Measurements from ENCODE around the gene ATG2A. TPM values are rescaled to one million over a fixed set of nuclear protein-coding genes. Genes with fewer than 3 reads are reported as not detected.
A peak's percentile ranks its signal among the peaks of the same experiment; 100 is the strongest.

Gene ATG2A
- total and polyA plus RNA-seq, 8 donors: 12.2 to 77.6 (median 26.6) TPM

DNA sequence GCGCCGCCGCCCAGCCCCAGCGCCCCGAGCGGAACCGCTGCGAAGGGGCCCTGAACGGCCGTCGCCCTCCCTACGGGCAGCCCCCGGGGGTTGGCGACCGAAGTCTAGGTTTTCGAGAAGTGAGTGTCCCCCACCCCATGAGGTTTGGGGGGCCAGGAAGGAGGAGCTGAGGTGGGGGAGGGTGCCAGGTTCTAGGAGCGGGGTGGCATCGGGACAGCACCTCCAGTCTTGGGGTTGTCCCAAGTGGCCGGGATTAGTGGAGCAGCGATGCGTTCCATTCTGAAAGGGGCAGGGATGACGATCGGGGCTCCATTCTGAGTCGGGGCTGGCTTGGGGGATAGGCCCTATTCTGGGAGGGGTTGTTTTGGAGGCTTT, 7.9 kb upstream of the ATG2A start:
- H3K9me3 ChIP-seq: no peaks in the 10 kb centered on the region
- H3K27me3 ChIP-seq: no peaks in the 10 kb centered on the region
- H3K27ac ChIP-seq: peak overlapping the region; percentile 49 to 97 (median 96)
- TF ChIP-seq EP300 (IDR thresholded peaks at IDR 0.05) (no peak), POLR2AphosphoS5 (IDR thresholded peaks at IDR 0.05) (no peak), POLR2A (IDR thresholded peaks at IDR 0.05) (no peak)
- TF ChIP-seq, protein P1, sequence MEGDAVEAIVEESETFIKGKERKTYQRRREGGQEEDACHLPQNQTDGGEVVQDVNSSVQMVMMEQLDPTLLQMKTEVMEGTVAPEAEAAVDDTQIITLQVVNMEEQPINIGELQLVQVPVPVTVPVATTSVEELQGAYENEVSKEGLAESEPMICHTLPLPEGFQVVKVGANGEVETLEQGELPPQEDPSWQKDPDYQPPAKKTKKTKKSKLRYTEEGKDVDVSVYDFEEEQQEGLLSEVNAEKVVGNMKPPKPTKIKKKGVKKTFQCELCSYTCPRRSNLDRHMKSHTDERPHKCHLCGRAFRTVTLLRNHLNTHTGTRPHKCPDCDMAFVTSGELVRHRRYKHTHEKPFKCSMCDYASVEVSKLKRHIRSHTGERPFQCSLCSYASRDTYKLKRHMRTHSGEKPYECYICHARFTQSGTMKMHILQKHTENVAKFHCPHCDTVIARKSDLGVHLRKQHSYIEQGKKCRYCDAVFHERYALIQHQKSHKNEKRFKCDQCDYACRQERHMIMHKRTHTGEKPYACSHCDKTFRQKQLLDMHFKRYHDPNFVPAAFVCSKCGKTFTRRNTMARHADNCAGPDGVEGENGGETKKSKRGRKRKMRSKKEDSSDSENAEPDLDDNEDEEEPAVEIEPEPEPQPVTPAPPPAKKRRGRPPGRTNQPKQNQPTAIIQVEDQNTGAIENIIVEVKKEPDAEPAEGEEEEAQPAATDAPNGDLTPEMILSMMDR (IDR thresholded peaks at IDR 0.05): no peak
- intact Hi-C loops (cut with DNase I; ENCODE audit: low total_unique reads): no loop called here
- peak in 1 of 2 donors; percentile 58 for DNase-seq
- 0 to 1% (median 1%) methylated on average over 9 to 24 of the region's 24 CpGs for WGBS, 5 donors
- peak overlapping the region; percentile 85 to 100 (median 92) for H3K4me3 ChIP-seq
- peaks cover 14 to 36% (median 30%) of the 10 kb centered on the region in 4 donors for H3K36me3 ChIP-seq
- H3K4me1 ChIP-seq: peaks cover 10 to 32% (median 30%) of the 10 kb centered on the region in 4 donors

- WGBS, 5 donors: 0 to 4% (median 1%) methylated on average over 14 to 47 of the region's 47 CpGs
Observed at GRCh38 chr11:64923944-64924909, 7.2 kb upstream of the ATG2A start, which contains the start of gene PPP2R5B. TSS of gene PPP2R5B (plus strand) at chr11:64924689. CDS start at chr11:64925735, 1,046 bp downstream.

DNA sequence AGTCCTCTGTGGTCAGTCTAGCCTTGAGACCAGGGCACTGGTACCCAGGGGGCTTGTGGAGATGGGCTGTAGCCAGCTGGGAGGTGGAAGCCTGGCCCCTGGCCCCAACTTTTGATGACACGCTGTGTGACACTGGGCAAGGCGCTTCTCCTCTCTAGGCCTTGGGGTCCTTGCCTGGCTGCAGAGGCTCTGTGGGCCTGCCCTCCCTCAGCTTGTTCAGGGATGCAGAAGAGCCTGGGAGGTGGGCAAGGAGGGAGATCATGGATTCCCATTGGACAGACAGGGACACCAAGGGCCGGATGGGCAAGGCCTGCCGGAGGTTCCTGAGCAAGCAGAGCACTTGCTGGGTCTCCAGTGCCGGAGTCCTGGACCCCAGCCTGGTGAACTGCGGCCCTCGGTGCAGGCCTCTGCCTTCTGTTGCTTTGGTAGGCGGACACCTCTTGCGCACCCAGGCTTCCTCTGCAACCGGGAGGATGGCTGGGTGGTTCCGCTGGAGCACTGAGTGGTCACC, 6.2 kb upstream of the ATG2A start:
- Histone ChIP-seq H3K4me1 (peaks cover 16 to 39% (median 38%) of the 10 kb centered on the region in 4 donors), H3K9me3 (no peaks in the 10 kb centered on the region), H3K27me3 (no peaks in the 10 kb centered on the region), H3K4me3 (peak overlapping the region in 1 of 4 donors; percentile 98), H3K27ac (peak overlapping the region in 3 of 5 donors; percentile 96 to 97 (median 96)), H3K36me3 (peaks cover 2 to 19% (median 13%) of the 10 kb centered on the region in 4 donors)
- no peak for TF ChIP-seq POLR2A (IDR thresholded peaks at IDR 0.05)
- WGBS, 5 donors: 84 to 96% (median 94%) methylated on average over 10 to 11 of the region's 11 CpGs
- no peak for DNase-seq
- intact Hi-C loops (cut with DNase I; ENCODE audit: low total_unique reads): no loop called here

More at GRCh38 chr11:64923944-64924909, 7.2 kb upstream of the ATG2A start, which contains the start of gene PPP2R5B:
- TF ChIP-seq POLR2AphosphoS5 (IDR thresholded peaks at IDR 0.05) (peak; percentile 90 to 96 (median 93)), EP300 (IDR thresholded peaks at IDR 0.05) (peak; percentile 41), POLR2A (IDR thresholded peaks at IDR 0.05) (peak in 1 of 4 donors; percentile 64)
- TF ChIP-seq, protein P1 (IDR thresholded peaks at IDR 0.05): peak in 1 of 7 experiments; percentile 17
- no peaks in the 10 kb centered on the region for H3K9me3 ChIP-seq
- peaks cover 10 to 32% (median 30%) of the 10 kb centered on the region in 4 donors for H3K4me1 ChIP-seq
- DNase-seq: peak; percentile 95 to 97
- peak within 1 kb of the TSS; percentile 81 to 97 (median 96) for H3K27ac ChIP-seq
- H3K36me3 ChIP-seq: peaks cover 10 to 29% (median 24%) of the 10 kb centered on the region in 4 donors
- no peaks in the 10 kb centered on the region for H3K27me3 ChIP-seq
- peak within 1 kb of the TSS; percentile 85 to 100 (median 92) for H3K4me3 ChIP-seq
- intact Hi-C loops (cut with DNase I; ENCODE audit: low total_unique reads): no loop called here

DNA sequence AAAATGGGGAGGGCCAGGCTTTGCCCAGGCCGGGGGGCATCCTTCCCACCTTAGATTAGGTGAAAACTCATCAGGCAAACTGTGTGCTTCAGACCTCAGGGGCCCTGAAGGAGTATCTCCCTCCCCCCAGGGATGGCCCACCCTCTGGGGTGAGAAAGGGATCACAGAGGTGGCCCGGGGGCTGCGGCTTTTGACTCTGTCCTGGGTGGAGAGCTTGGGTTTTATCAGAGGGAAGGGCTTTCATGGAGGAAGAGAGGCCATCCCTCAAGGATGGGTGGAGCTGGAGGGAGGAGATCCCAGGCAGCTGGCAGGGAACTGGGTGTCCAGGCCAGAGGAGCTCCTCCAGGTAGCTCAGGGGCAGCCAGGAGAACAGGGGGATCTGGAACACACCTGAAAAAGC, 4.4 kb upstream of the ATG2A start:
- intact Hi-C loops (cut with DNase I; ENCODE audit: low total_unique reads): no loop called here
- WGBS, 5 donors: 45 to 82% (median 52%) methylated on average over 2 to 3 of the region's 3 CpGs
- TF ChIP-seq, protein P1 (IDR thresholded peaks at IDR 0.05): no peak
- TF ChIP-seq POLR2AphosphoS5 (IDR thresholded peaks at IDR 0.05) (no peak), POLR2A (IDR thresholded peaks at IDR 0.05) (no peak), EP300 (IDR thresholded peaks at IDR 0.05) (no peak)

More for the DNA sequence above, 4.4 kb upstream of the ATG2A start:
- Histone ChIP-seq H3K27me3 (no peaks in the 10 kb centered on the region), H3K9me3 (no peaks in the 10 kb centered on the region), H3K27ac (no peak overlapping the region), H3K4me3 (no peak overlapping the region), H3K36me3 (peaks cover 0 to 2% (median under 1%) of the 10 kb centered on the region in 4 donors), H3K4me1 (peaks cover 21 to 48% (median 45%) of the 10 kb centered on the region in 4 donors)
- no peak for DNase-seq

Measured in stomach (tissue), 9 donors.